Measurements from ENCODE around the gene FYCO1.

FYCO1 gene

DNA sequence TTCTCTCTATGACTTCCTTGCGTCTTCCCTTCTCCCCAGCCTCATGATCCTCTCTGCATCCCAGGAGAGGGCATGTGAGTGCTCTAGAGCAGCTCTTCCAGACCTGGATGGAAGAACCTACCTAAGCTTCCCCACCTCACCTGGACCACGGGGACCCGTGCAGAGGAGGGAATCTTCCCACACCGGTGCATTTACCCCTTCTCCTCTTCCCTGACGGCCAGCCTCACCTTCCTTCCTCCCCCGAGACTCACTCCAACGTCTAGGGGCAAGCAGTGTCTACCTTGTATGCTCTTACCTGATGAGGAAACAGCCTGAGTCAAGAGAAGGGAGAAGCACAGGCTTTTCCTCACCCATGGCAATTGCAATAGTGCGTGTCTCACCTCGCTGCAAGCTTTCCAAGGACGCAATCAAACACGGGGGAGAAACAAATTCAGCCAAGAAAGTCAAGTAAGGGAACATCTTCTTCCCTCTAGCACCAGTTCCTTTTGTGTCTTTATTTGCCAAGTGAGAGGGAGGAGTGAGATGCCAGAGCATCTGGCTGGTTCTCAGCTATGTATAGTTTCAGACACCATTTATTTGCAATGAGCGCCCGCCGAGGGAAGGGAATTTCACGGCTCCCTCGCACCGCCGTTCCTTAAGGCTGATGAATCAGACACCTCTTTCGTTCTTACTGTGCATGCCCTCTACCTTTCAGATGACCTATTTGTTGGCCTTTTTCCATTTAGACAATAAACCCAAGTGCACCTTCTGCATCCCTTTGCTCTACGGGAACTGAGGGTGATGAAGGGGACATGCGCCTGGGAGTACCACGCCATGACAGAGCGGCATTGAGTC is 111.0 kb downstream of the FYCO1 start:
- no peak for DNase-seq

DNA sequence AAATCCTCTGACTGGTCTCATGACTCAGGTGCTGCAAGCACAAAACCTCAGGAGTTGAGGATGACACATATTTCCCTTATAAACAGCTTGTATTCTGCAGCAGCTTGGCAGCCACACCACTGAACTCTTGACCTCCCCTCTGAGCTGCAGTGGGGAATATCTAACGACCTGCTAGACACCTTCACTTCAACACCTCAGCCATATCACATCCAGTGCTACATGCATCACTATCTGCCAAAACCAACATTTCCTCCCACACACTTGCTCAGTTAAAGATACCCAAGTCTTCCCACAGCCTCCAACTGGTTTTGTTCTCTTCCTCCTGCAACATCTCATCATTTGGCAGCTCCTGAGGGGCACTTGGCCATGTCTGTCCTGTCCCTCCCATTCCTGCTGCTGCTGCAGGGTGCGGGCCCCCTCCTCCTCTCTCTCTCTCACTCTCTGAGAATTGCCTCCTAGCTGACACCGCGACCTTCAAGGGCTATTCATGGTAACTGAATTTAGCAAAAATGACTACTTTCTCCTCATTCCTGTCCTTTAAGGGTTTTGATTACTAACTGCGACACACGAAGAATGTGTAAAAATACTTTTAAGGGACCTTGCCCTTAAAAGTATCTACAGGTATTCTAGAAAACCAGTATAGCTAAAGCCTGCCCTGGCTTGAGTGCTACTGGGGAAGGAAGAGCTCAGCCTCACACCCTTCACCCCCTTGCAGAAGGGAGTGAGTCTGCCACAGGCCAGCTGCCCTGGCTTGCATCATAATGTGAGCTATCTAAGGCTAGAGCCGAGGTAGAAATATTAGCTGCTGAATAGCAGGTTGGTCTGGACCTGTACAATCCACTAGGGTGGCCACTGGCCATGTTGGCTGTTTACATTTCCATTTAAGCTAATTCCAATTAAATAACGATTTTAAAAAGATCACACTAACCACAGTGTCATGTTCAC is 114.3 kb downstream of the FYCO1 start:
- no peak for DNase-seq

DNA sequence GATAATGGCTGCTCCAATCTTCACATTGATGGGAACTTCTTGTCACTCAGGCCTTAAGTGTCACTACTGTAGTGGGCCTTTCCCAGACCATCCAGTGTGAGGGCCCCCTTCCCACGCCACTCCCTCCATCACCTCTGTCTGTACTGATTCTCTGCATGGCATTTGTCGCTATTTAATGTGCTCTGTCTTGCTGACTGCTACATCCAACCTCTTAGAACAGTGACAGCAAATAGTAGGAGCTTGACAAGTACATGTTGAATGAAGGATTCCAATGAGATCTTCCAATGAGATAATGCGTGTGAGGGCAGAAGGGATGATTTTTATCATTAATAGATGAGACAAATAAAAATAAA is 114.9 kb downstream of the FYCO1 start:
- no peak for DNase-seq

DNA sequence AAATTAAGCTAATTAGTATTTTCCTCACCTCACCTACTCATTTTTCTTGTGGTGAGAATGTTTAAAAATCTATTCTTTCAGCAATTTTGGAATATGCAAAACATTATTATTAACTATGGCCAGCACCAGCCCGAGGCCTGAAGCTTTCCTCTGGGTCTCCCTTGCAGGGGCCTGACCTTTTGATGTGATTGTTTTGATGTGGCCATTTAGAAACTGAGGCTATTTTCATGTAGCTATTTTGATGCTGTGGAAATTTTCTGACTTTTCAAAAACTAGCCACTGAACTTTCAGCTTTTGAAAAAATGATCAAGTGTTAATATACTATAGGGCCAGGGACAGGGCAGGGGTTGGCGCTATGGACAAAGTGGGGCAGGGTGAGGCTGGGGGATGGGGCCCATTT is 117.5 kb downstream of the FYCO1 start:
- DNase-seq, result no peak

DNA sequence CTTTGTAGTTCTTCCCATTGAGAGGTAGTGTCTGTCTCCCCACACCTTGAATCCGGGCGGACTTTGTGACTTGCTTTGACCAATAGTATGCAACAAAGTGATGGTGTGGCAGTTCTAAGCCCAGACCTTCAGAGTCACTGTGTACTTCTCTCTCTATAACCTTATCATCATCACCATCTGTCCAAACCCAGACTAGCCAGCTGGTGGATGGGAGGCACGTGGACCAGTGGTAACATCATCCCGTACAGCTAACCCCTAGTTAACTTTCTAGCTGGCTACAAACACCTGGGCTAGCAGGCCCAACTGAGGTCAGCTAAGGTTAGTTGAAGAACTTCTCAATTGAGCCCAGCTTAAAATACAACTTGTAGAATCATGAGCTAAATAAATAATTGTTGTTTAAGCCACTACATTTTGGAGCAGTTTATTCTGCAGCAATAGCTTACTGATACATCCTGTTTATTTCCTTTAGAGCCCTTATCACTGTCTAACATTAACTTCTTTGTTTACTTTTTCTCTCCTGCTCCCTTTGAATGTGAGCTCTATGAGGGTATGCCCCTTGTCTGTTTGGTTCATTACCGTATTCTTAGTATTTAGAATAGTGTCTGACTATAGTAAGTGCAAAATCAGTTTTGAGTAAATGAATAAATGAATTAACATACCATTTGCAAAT is 120.8 kb downstream of the FYCO1 start:
- DNase-seq, result no peak

DNA sequence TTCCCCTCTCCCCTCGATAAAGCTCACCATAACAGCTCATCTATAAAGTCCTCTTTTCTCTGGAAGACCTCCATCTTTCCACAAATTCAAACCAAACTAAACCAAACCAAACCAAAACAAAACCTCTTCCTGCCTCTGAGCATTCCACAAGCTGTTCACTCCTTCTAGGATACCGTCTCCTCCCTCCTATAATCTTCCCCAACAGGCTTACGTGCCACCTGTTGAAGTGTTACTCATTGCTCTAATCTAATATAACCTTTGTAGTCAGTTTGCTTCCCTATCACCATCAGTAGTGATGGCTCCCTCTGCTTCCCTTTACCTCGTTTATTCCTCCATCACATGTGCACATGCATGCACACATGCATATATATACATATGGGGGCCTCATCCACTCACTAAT is 122.0 kb downstream of the FYCO1 start:
- no peak for DNase-seq

DNA sequence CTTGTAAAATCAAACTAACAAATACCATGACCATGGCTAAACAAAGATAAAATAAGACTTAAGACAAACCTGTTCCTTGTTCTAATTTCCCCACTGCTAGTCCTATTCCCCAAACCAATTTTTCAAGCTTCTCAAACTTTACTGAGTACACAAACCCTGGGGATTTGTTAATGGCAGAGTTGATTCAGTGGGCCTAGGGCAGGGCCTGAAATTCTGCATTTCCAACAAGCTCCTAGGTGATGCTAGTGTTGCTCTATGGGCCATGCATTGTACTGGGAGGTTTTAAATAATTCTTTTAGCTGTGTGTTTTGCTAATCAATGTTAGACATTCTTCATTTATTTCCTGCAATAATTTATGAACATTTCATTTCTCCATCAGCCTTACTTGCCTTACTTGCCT is 122.6 kb downstream of the FYCO1 start:
- no peak for DNase-seq

DNA sequence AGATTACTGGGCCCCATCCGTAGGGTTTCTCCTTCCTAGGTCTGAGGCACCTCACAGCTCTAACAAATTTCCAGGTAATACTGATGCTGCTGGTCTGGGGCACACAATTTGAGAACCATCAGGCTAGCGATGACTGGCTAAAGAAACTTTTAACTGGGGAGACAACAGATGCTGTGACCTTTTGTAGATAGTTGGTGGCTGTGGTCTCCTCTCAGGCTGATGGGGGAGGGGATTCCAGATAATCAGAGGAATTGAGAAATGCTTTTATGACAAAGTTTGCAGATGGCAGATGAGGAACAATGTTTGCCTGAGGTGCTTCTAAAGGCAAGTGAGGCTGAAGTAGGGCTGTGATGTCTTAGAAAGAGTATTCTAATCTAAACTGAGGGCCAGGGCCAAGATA is 123.1 kb downstream of the FYCO1 start:
- DNase-seq, result no peak

DNA sequence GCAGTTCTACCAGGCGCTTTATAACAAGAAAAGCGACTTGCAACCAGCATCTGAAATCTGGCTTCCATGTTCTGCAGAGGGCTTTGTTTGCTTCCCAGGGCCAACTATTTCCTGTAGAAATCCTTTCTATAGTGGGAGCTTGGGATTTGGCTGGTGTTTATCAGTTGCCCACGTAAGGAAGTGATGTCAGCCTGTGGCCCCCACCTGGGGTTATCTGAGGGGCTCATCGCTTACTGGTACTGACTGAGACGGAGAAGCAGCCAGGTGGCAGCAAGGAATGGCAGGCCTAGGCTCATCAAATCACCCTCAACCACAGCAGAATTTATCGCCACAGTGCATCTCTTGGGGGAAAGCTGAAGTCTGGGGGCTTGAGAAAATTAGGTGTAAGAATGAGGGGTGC is 123.8 kb downstream of the FYCO1 start:
- DNase-seq, result no peak

DNA sequence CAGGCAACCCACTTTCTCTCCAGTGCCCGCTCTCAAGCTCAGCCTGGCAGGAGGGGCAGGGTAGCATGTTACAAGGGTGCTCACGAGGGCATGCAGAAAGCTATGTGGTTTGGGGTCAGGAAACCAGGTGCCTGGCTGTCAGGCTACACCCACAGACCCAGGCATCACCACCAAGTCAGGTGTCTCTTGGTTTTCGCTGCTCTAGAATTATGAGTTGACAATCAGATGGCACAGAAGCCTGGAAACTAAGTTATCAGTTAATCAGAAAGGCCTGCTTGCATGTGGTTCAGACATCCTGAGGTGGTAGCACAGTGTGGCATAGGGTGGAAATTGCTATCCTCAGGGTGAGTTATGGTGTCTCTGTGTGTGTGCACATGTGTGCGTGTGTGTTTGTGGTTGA is 125.5 kb downstream of the FYCO1 start:
- DNase-seq, result no peak

DNA sequence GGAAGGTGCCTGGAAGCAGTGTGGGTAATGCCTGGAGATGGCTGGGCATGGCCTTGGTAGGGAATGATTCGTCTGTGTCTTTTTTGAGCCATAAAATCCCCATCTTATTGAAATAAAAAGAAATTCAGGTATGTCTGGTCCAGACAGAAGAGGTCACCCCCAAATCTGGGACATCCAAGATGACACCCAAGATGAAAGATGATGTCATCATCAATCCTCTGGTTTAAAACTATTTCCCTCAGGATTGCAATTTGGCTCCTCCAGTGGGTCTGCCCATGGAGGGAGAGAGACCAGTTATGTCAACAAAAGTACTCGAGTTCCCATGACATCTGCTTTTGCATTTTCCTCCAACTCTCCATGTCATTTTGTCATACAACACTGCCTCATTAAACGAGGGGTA is 126.0 kb downstream of the FYCO1 start:
- no peak for DNase-seq

DNA sequence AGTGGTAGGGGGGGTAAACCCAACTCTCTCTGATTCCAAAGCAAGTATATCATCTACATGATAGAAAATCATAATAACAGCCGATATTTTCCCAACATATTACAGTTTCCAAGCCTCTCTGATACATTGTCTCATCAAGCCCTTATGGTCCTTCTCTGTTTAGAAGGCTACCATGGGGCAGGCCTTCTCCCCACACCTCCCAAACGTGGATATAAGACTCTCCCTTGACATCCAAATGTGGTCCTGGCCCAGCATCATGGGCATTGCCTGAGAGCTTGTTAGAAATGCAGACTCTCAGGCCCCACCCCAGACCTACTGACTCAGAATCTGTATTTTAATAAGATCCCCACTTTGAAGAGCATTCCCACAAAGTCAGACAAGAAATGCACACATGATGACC is 127.0 kb downstream of the FYCO1 start:
- DNase-seq, result no peak

DNA sequence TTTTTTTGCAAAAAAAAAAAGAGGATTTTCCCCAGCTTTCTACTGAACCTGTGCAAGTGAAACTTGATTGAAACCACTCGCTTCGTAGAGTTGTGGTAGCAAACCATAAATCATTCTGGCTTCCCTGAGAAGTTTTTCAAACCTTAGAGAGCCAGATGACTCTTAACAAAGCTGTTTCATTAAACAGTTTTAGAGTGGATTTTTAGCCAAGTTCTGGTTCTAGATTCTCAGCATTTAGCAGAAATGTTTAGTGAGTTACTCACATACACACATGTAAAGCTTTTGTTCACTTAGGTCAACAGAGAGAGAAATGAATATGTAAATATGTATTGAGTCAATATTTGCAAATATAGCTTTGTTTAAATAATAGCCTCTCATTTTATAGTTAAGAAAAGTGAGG is 127.4 kb downstream of the FYCO1 start:
- no peak for DNase-seq

Measured in fibroblast of skin of abdomen (primary cell).